ENCODE measurements around the gene CRACDL. TPM values are rescaled to one million over a fixed set of nuclear protein-coding genes. Genes with fewer than 3 reads are reported as not detected.

Gene CRACDL
- total and polyA plus RNA-seq, 4 experiments from 2014 or later, result 0.25 to 1.3 (median 1.2) TPM

DNA sequence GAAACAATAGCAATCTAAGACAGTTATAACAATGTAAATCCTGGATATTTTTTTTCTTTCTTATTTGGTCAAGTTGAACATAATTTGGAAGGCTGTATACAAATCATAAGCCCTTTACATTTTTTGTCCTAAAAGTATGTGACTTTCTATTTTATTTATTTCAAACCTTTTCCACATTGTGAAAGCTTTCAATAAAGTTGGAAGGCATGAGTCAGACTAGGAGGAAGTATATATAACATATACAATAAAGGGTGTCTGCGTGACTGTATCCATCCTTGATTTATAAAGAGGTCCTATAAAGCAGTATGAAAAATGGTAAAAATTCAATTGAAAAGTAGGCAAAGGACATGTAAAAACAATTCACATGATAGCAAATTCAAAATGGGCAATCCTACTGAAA lies 44.4 kb downstream of the CRACDL start:
- H3K4me1 Mint-ChIP-seq, result no peaks in the 10 kb centered on the region
- no peak overlapping the region for H3K27ac ChIP-seq (ENCODE audit: low read depth, low read length)
- no peak for DNase-seq
- ChIA-PET POLR2A (ENCODE audit: partially characterized antibody) (no interaction called here), CTCF (ENCODE audit: partially characterized antibody) (no interaction called here)
- no peaks in the 10 kb centered on the region for H3K36me3 ChIP-seq (ENCODE audit: insufficient read depth, low read length)
- H3K9me3 ChIP-seq (ENCODE audit: control insufficient read depth in 1 of 2, low read length in 2 of 2), result no peaks in the 10 kb centered on the region
- no peaks in the 10 kb centered on the region for H3K4me1 ChIP-seq (ENCODE audit: insufficient read depth, low read length)
- H3K27me3 ChIP-seq (ENCODE audit: insufficient read depth, low read length), result no peaks in the 10 kb centered on the region
- no peak overlapping the region for H3K4me3 ChIP-seq (ENCODE audit: low read length in 2 of 2)
- H3K9me3 Mint-ChIP-seq, result peaks cover under 1 to 26% (median 18%) of the 10 kb centered on the region in 8 donors
- peaks cover 4 to 11% of the 10 kb centered on the region in 2 donors for H3K36me3 Mint-ChIP-seq
- no peak overlapping the region for H3K27ac Mint-ChIP-seq
- intact Hi-C loops (cut with micrococcal nuclease), result no loop called here
- H3K4me3 Mint-ChIP-seq, result no peak overlapping the region
- H3K27me3 Mint-ChIP-seq, result peaks cover 7 to 9% of the 10 kb centered on the region in 2 donors

DNA sequence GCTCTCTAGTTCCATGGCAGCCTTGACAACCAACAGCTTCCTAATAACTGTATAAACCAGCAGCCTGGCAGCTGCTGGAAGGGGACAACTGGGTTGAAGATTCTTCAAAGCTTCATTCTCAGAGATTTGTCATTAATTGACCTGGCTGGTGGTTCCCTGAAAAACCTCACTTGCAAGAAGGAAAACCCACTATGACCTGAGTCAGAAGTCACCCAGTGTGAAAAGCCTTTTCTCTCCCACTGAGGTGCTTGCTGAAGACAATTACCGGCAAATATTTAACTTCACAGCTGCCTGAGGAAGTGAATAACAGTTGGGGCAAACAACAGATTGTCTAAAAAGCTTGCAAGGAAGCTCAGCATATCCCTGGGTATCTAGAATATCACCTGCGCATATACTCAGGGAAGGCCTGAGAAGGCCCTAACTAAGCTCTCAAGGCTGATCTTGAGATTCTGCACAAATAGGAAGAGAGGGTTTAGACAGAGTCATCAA lies 49.9 kb downstream of the CRACDL start:
- Histone ChIP-seq H3K36me3 (ENCODE audit: insufficient read depth, low read length) (no peaks in the 10 kb centered on the region), H3K9me3 (ENCODE audit: control insufficient read depth in 1 of 2, low read length in 2 of 2) (no peaks in the 10 kb centered on the region), H3K4me3 (ENCODE audit: low read length in 2 of 2) (no peak overlapping the region), H3K27me3 (ENCODE audit: insufficient read depth, low read length) (no peaks in the 10 kb centered on the region), H3K27ac (ENCODE audit: low read depth, low read length) (no peak overlapping the region), H3K4me1 (ENCODE audit: insufficient read depth, low read length) (no peaks in the 10 kb centered on the region)
- peaks cover 17 to 27% of the 10 kb centered on the region in 2 donors for H3K27me3 Mint-ChIP-seq
- ChIA-PET POLR2A (ENCODE audit: partially characterized antibody) (no interaction called here), CTCF (ENCODE audit: partially characterized antibody) (no interaction called here)
- no peak overlapping the region for H3K4me3 Mint-ChIP-seq
- intact Hi-C loops (cut with micrococcal nuclease), result no loop called here
- no peak overlapping the region for H3K27ac Mint-ChIP-seq
- H3K36me3 Mint-ChIP-seq, result peaks cover 9 to 26% of the 10 kb centered on the region in 2 donors
- no peak for DNase-seq
- no peaks in the 10 kb centered on the region for H3K4me1 Mint-ChIP-seq
- H3K9me3 Mint-ChIP-seq, result peaks cover 4 to 50% (median 38%) of the 10 kb centered on the region in 8 donors

DNA sequence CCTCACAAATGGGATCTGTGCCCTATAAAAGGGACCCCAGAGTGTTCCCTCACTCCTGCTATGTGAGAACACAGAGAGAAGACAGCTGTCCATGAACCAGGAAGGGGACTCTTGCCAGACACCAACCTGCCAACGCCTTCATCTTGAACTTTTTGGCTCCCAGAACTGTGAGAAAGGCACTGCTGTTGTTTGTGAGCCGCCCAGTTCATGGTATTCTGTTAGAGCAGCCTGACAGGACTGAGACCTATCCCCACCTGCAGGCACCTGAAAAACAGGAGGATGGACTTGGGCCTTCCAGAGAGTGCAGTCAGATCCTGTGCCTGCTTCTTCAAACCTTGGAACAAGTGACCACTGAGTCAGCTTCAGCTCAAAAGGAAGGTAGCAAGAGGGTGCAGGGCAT lies 51.4 kb downstream of the CRACDL start:
- H3K36me3 ChIP-seq (ENCODE audit: insufficient read depth, low read length), result no peaks in the 10 kb centered on the region
- no peak overlapping the region for H3K4me3 Mint-ChIP-seq
- H3K4me1 ChIP-seq (ENCODE audit: insufficient read depth, low read length), result no peaks in the 10 kb centered on the region
- H3K36me3 Mint-ChIP-seq, result peaks cover 9 to 26% of the 10 kb centered on the region in 2 donors
- no peaks in the 10 kb centered on the region for H3K4me1 Mint-ChIP-seq
- intact Hi-C loops (cut with micrococcal nuclease), result no loop called here
- no peak overlapping the region for H3K27ac ChIP-seq (ENCODE audit: low read depth, low read length)
- H3K9me3 ChIP-seq (ENCODE audit: control insufficient read depth in 1 of 2, low read length in 2 of 2), result no peaks in the 10 kb centered on the region
- peaks cover 4 to 47% (median 36%) of the 10 kb centered on the region in 8 donors for H3K9me3 Mint-ChIP-seq
- no peak for DNase-seq
- POLR2A ChIA-PET (ENCODE audit: partially characterized antibody), result no interaction called here
- CTCF ChIA-PET (ENCODE audit: partially characterized antibody), result no interaction called here
- peaks cover 15 to 27% of the 10 kb centered on the region in 2 donors for H3K27me3 Mint-ChIP-seq
- H3K27me3 ChIP-seq (ENCODE audit: insufficient read depth, low read length), result no peaks in the 10 kb centered on the region
- H3K27ac Mint-ChIP-seq, result no peak overlapping the region
- H3K4me3 ChIP-seq (ENCODE audit: low read length in 2 of 2), result no peak overlapping the region

DNA sequence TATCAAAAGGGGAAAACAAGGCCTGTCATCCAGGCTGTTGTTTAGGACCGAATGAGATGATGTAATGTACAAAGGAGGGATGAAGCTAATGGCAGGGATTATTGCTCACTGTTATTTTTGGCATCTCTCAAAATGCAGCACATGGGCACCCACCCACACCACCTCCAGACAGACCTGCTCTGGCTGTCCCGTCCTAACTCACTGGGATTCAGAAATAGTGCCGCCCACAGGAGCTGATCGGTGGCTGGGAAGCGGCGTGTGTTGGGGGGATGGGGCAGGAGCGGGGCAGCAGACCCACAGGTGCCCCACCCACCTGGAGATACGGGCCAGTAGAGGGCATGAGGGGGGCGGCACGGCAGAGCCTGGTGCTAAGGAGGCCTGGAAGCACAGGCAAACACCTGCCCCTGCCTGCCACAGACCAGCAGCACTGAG lies 52.2 kb downstream of the CRACDL start:
- H3K4me1 Mint-ChIP-seq, result no peaks in the 10 kb centered on the region
- Histone ChIP-seq H3K4me3 (ENCODE audit: low read length in 2 of 2) (no peak overlapping the region), H3K27ac (ENCODE audit: low read depth, low read length) (no peak overlapping the region), H3K36me3 (ENCODE audit: insufficient read depth, low read length) (no peaks in the 10 kb centered on the region), H3K9me3 (ENCODE audit: control insufficient read depth in 1 of 2, low read length in 2 of 2) (no peaks in the 10 kb centered on the region), H3K27me3 (ENCODE audit: insufficient read depth, low read length) (no peaks in the 10 kb centered on the region), H3K4me1 (ENCODE audit: insufficient read depth, low read length) (no peaks in the 10 kb centered on the region)
- no peak for DNase-seq
- no peak overlapping the region for H3K27ac Mint-ChIP-seq
- H3K36me3 Mint-ChIP-seq, result peaks cover 9 to 26% of the 10 kb centered on the region in 2 donors
- intact Hi-C loops (cut with micrococcal nuclease), result no loop called here
- H3K9me3 Mint-ChIP-seq, result peaks cover 4 to 44% (median 35%) of the 10 kb centered on the region in 8 donors
- peaks cover 15 to 26% of the 10 kb centered on the region in 2 donors for H3K27me3 Mint-ChIP-seq
- ChIA-PET POLR2A (ENCODE audit: partially characterized antibody) (no interaction called here), CTCF (ENCODE audit: partially characterized antibody) (no interaction called here)
- no peak overlapping the region for H3K4me3 Mint-ChIP-seq

DNA sequence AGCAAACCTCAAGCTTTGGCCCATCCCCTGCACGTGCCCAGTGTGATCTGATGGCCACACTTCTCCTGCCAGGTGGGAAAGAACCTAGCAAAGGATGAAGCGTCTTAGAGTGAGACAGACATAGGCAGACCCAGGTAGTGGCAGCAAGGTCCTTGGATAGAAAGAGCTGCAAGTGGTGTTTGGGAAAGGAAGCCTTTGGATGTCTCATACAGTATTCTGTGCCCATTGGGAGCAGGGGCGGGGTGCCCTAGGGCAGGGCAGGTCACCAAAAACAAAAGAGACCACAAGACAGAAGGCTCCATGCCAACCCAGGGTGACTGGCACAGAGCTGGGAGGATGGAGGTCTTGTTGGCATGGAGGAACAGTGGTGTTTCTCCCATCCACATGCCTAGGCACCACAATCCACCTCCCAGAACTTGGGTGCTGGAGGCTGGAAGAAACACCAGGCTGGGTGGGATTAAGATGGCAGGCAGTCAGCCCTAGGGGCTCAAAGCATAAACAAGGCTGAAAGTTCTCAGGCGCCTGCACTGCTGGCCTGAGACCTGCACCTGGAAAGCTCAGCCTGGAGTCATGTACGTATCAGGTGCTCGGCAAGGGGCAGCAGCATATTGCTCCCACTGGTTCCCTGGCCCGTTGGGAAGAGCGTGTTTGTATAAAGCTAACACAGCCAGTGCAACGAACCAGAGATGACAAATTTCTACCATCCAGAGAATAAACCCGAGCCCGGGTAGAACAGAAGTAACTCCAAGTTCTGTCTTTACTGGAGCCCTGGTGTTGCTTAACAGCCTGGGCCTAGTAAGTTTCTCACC lies 52.9 kb downstream of the CRACDL start:
- no peak for DNase-seq
- H3K27me3 Mint-ChIP-seq, result peaks cover 13 to 23% of the 10 kb centered on the region in 2 donors
- ChIA-PET CTCF (ENCODE audit: partially characterized antibody) (no interaction called here), POLR2A (ENCODE audit: partially characterized antibody) (no interaction called here)
- H3K4me1 ChIP-seq (ENCODE audit: insufficient read depth, low read length), result no peaks in the 10 kb centered on the region
- H3K4me3 ChIP-seq (ENCODE audit: low read length in 2 of 2), result no peak overlapping the region
- intact Hi-C loops (cut with micrococcal nuclease), result no loop called here
- H3K9me3 Mint-ChIP-seq, result peaks cover 4 to 41% (median 33%) of the 10 kb centered on the region in 8 donors
- H3K27me3 ChIP-seq (ENCODE audit: insufficient read depth, low read length), result no peaks in the 10 kb centered on the region
- H3K4me1 Mint-ChIP-seq, result no peaks in the 10 kb centered on the region
- no peaks in the 10 kb centered on the region for H3K9me3 ChIP-seq (ENCODE audit: control insufficient read depth in 1 of 2, low read length in 2 of 2)
- H3K4me3 Mint-ChIP-seq, result no peak overlapping the region
- no peaks in the 10 kb centered on the region for H3K36me3 ChIP-seq (ENCODE audit: insufficient read depth, low read length)
- H3K36me3 Mint-ChIP-seq, result peaks cover 7 to 23% of the 10 kb centered on the region in 2 donors
- no peak overlapping the region for H3K27ac ChIP-seq (ENCODE audit: low read depth, low read length)
- H3K27ac Mint-ChIP-seq, result no peak overlapping the region

DNA sequence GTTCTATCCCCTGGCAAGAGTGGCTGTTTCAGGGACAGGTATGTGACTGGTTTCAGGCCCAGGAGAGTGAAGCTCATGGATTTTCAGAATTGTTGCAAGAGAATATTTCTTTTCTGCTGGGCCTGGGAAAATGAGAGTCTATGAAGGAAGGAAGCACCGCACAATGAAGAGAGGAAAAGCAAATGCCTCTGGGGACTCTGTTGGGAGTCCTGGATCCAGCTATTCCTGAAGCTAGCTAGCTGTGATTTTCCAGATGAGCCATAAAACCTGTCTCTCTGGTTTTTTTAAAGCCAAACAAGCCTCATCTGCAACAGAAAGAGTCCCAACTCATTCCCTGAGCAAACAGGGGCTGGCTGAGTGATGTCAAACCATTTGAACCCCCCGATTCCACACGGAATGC lies 53.7 kb downstream of the CRACDL start:
- H3K4me1 Mint-ChIP-seq, result no peaks in the 10 kb centered on the region
- Histone ChIP-seq H3K4me1 (ENCODE audit: insufficient read depth, low read length) (no peaks in the 10 kb centered on the region), H3K4me3 (ENCODE audit: low read length in 2 of 2) (no peak overlapping the region), H3K9me3 (ENCODE audit: control insufficient read depth in 1 of 2, low read length in 2 of 2) (no peaks in the 10 kb centered on the region), H3K27ac (ENCODE audit: low read depth, low read length) (no peak overlapping the region), H3K27me3 (ENCODE audit: insufficient read depth, low read length) (no peaks in the 10 kb centered on the region), H3K36me3 (ENCODE audit: insufficient read depth, low read length) (no peaks in the 10 kb centered on the region)
- no peak for DNase-seq
- H3K27me3 Mint-ChIP-seq, result peaks cover 9 to 21% of the 10 kb centered on the region in 2 donors
- intact Hi-C loops (cut with micrococcal nuclease), result no loop called here
- no peak overlapping the region for H3K27ac Mint-ChIP-seq
- H3K4me3 Mint-ChIP-seq, result no peak overlapping the region
- ChIA-PET CTCF (ENCODE audit: partially characterized antibody) (no interaction called here), POLR2A (ENCODE audit: partially characterized antibody) (no interaction called here)
- peaks cover 7 to 20% of the 10 kb centered on the region in 2 donors for H3K36me3 Mint-ChIP-seq
- peaks cover 4 to 33% (median 25%) of the 10 kb centered on the region in 8 donors for H3K9me3 Mint-ChIP-seq

DNA sequence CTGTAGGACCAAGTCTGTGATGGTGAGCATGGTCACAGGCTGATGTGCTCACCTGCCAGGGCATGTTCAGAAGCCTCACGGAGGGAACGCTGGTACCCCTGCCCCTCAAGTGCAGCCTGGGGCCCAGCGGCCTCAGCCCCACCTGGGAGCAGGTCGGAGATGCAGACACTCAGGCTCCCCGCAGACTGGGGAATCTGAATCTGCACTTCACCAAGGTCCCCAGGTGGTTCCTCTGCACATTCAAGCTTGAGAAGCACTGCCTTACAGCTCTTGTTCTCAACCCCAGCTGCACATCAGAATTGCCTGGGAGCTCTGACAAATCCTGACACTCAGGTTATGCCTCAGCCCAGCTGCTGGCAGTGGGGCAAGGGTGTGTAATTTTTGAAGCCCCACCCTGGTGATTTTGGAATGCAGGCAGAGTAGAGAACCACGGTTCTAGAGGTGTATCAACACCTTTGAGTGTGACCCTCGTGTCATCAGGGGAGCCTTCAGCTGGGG lies 54.8 kb downstream of the CRACDL start:
- H3K4me1 ChIP-seq (ENCODE audit: insufficient read depth, low read length), result no peaks in the 10 kb centered on the region
- peaks cover 4 to 16% of the 10 kb centered on the region in 2 donors for H3K27me3 Mint-ChIP-seq
- H3K36me3 Mint-ChIP-seq, result peaks cover 4 to 11% of the 10 kb centered on the region in 2 donors
- H3K27ac ChIP-seq (ENCODE audit: low read depth, low read length), result no peak overlapping the region
- intact Hi-C loops (cut with micrococcal nuclease), result no loop called here
- H3K4me1 Mint-ChIP-seq, result no peaks in the 10 kb centered on the region
- no peak for DNase-seq
- no peak overlapping the region for H3K27ac Mint-ChIP-seq
- no peak overlapping the region for H3K4me3 ChIP-seq (ENCODE audit: low read length in 2 of 2)
- H3K27me3 ChIP-seq (ENCODE audit: insufficient read depth, low read length), result no peaks in the 10 kb centered on the region
- H3K4me3 Mint-ChIP-seq, result no peak overlapping the region
- ChIA-PET CTCF (ENCODE audit: partially characterized antibody) (no interaction called here), POLR2A (ENCODE audit: partially characterized antibody) (no interaction called here)
- no peaks in the 10 kb centered on the region for H3K36me3 ChIP-seq (ENCODE audit: insufficient read depth, low read length)
- H3K9me3 ChIP-seq (ENCODE audit: control insufficient read depth in 1 of 2, low read length in 2 of 2), result no peaks in the 10 kb centered on the region
- peaks cover 0 to 21% (median 15%) of the 10 kb centered on the region in 8 donors for H3K9me3 Mint-ChIP-seq

Data from CD4-positive, alpha-beta memory T cell (primary cell).